Thyroid gland (tissue), 4 donors: Measurements from ENCODE around the gene DCTN5.

Experiments
- CTCF ChIP-seq, 6 experiments: fragments of 200-600 bp in 3 of 6; fragments of 450-650 bp in 3 of 6; sonication (generic) in 3 of 6; IDR thresholded peaks; one replicate each; pipeline ENCODE4 v1.5.1; 2016 to 2019; ENCODE audit warnings: antibody characterized with exemption in 6 of 6, mild to moderate bottlenecking in 2 of 6, inconsistent platforms in 1 of 6, moderate library complexity in 1 of 6
- POLR2A ChIP-seq, 2 donors: fragments of 450-650 bp; IDR thresholded peaks; one replicate each; pipeline ENCODE4 v1.6.1; 2017; ENCODE audit warnings: antibody characterized with exemption in 2 of 2, mild to moderate bottlenecking in 2 of 2, moderate library complexity in 1 of 2

- no peak for TF ChIP-seq CTCF (IDR thresholded peaks at IDR 0.05)
- TF ChIP-seq POLR2A (IDR thresholded peaks at IDR 0.05), result no peak
Observed at GRCh38 chr16:23701045-23701444, 59.8 kb downstream of the DCTN5 start.
